Endothelial cell of umbilical vein (primary cell): ENCODE measurements around the gene TSHZ3. TPM values are rescaled to one million over a fixed set of nuclear protein-coding genes. Genes with fewer than 3 reads are reported as not detected.

Experiments
- BruUV-seq: library from RNA; stranded (reverse); fragments of 400-500 nt; replicated peaks from 2 replicates; lab custom pipeline; 2021; lab: Mats Ljungman, UMichigan
- CTCF ChIA-PET: fragments of 300-600, 350-600 bp; sonication (Branson Sonifier 250); formaldehyde crosslinking; loops from one replicate; lab custom pipeline; 2021; ENCODE audit warnings: antibody characterized with exemption, inconsistent platforms; lab: Charles Lee
- POLR2A ChIA-PET: fragments of 300-600, 350-600 bp; sonication (Branson Sonifier 250); formaldehyde crosslinking; loops from one replicate; lab custom pipeline; 2021; ENCODE audit warnings: antibody characterized with exemption, inconsistent platforms; lab: Charles Lee
- DNase-seq: peaks from one replicate; pipeline ENCODE4 v3.0.0-alpha.2; 2011; ENCODE audit warnings: low read depth, low spot score
- FAIRE-seq: peaks from 2 replicates; lab custom pipeline; 2011; peaks lifted over from hg19 to GRCh38; lab: Jason Lieb, UNC
- H2AFZ ChIP-seq: 2 replicates; pipeline ENCODE4 v1.6.0; 2012; ENCODE audit warnings: low read depth, low read length, control low read depth, inconsistent platforms
- H3K27ac ChIP-seq: 2 replicates; pipeline ENCODE4 v1.5.1; 2011; ENCODE audit warnings: low read depth, mild to moderate bottlenecking, control low read depth, low read length, moderate library complexity; ENCODE audit not compliant: insufficient read depth
- H3K27me3 ChIP-seq, 2 experiments: 2 replicates each; pipeline versions ENCODE4 v1.6.0 to v1.6.1; 2011; ENCODE audit warnings: low read length in 2 of 2, mixed read lengths in 1 of 2; ENCODE audit not compliant: control insufficient read depth in 2 of 2, insufficient read depth in 2 of 2
- H3K36me3 ChIP-seq, 2 experiments: 2 replicates in 1 of 2; 3 replicates in 1 of 2; pipeline ENCODE4 v1.5.1; 2011; ENCODE audit warnings: low read length in 2 of 2, mild to moderate bottlenecking in 1 of 2, moderate library complexity in 1 of 2; ENCODE audit not compliant: control insufficient read depth in 2 of 2, insufficient read depth in 2 of 2; ENCODE audit errors: extremely low read depth in 1 of 2
- H3K4me1 ChIP-seq: 3 replicates; pipeline ENCODE4 v1.5.1; 2011; ENCODE audit warnings: mild to moderate bottlenecking, low read length; ENCODE audit not compliant: control insufficient read depth, insufficient read depth; ENCODE audit errors: extremely low read depth
- H3K4me2 ChIP-seq: 2 replicates; pipeline ENCODE4 v1.6.1; 2011; ENCODE audit warnings: low read length, control low read depth, mixed read lengths; ENCODE audit not compliant: insufficient read depth
- H3K4me3 ChIP-seq, 3 experiments: fragments of 200-600 bp in 1 of 3; sonication (generic), shearing (Covaris generic) in 1 of 3; replicated peaks in 1 of 3; 2 replicates each; pipeline ENCODE4 v1.5.1; 2011 to 2016; ENCODE audit warnings: control low read depth in 3 of 3, low read length in 3 of 3, mild to moderate bottlenecking in 2 of 3, inconsistent platforms in 1 of 3, low read depth in 1 of 3, moderate library complexity in 1 of 3; ENCODE audit not compliant: insufficient read depth in 1 of 3
- H3K79me2 ChIP-seq: 2 replicates; pipeline ENCODE4 v1.6.0; 2012; ENCODE audit warnings: low read length, inconsistent platforms; ENCODE audit not compliant: control insufficient read depth, insufficient read depth
- H3K9ac ChIP-seq: replicated peaks from 2 replicates; pipeline ENCODE3; 2011; ENCODE audit warnings: low read length, control low read depth; ENCODE audit not compliant: insufficient read depth; ENCODE audit errors: extremely low read depth
- H3K9me1 ChIP-seq: replicated peaks from 3 replicates; pipeline ENCODE4 v1.6.0; 2011; ENCODE audit warnings: mild to moderate bottlenecking, low read length; ENCODE audit not compliant: control insufficient read depth, insufficient read depth; ENCODE audit errors: extremely low read depth
- H3K9me3 ChIP-seq: replicated peaks from 2 replicates; pipeline ENCODE4 v1.5.1; 2012; ENCODE audit warnings: low read length, inconsistent platforms; ENCODE audit not compliant: control insufficient read depth, insufficient read depth
- H4K20me1 ChIP-seq: replicated peaks from 2 replicates; pipeline ENCODE3; 2011; ENCODE audit warnings: mild to moderate bottlenecking, low read length; ENCODE audit not compliant: control insufficient read depth, insufficient read depth; ENCODE audit errors: extremely low read depth
- CTCF ChIP-seq, 2 donors: IDR thresholded peaks; 1 replicate in 1 of 2; 2 replicates in 1 of 2; pipeline ENCODE4 v1.5.1; 2011; ENCODE audit warnings: low read length in 2 of 2, mild to moderate bottlenecking in 2 of 2, moderate library complexity in 2 of 2, control low read depth in 1 of 2, inconsistent platforms in 1 of 2, low read depth in 1 of 2; ENCODE audit not compliant: insufficient read depth in 1 of 2; ENCODE audit errors: extremely low read depth in 1 of 2
- EZH2 ChIP-seq: IDR thresholded peaks from 2 replicates; pipeline ENCODE4 v1.6.1; 2012; ENCODE audit warnings: borderline replicate concordance, low read depth, mild to moderate bottlenecking, moderate library complexity, low read length, inconsistent platforms; ENCODE audit not compliant: severe bottlenecking
- FOS ChIP-seq: IDR thresholded peaks from 2 replicates; pipeline ENCODE4 v1.6.1; 2011; ENCODE audit warnings: mild to moderate bottlenecking, low read length, moderate library complexity, borderline replicate concordance; ENCODE audit not compliant: insufficient read depth
- GATA2 ChIP-seq: IDR thresholded peaks from 2 replicates; pipeline ENCODE4 v1.7.0; 2011; ENCODE audit warnings: low read depth, mild to moderate bottlenecking, moderate library complexity, mixed read lengths, low read length; ENCODE audit not compliant: insufficient read length, insufficient read depth
- JUN ChIP-seq: IDR thresholded peaks from 2 replicates; pipeline ENCODE4 v1.6.1; 2011; ENCODE audit warnings: borderline replicate concordance, low read depth; ENCODE audit not compliant: insufficient read length, insufficient read depth
- MAX ChIP-seq: IDR thresholded peaks from 2 replicates; pipeline ENCODE4 v1.6.1; 2011; ENCODE audit not compliant: insufficient read depth, insufficient read length
- MYC ChIP-seq: IDR thresholded peaks from one replicate; pipeline ENCODE4 v1.6.1; 2011; ENCODE audit warnings: mild to moderate bottlenecking, low read depth, low read length
- POLR2A ChIP-seq: IDR thresholded peaks from 2 replicates; pipeline ENCODE4 v1.6.1; 2012; ENCODE audit warnings: low read depth, mild to moderate bottlenecking, control low read depth, low read length
- POLR2AphosphoS5 ChIP-seq: IDR thresholded peaks from 2 replicates; pipeline ENCODE4 v1.6.1; 2012; ENCODE audit warnings: low read depth, mild to moderate bottlenecking, control low read depth, low read length, moderate library complexity; ENCODE audit not compliant: insufficient read depth
- dilution Hi-C: fragments of 300-500 bp; cut with MboI; formaldehyde crosslinking; loops from one replicate; pipeline ENCODE4 v1.15.0; 2019; ENCODE audit warnings: low sequenced_read_pairs; ENCODE audit not compliant: extremely low pct_ligation_motif_present
- intact Hi-C: fragments of 100-400 bp; cut with micrococcal nuclease; formaldehyde crosslinking; loops from one replicate; pipeline ENCODE4 v1.10.0; 2022
- polyA plus RNA-seq, 4 experiments: library from polyadenylated mRNA; depleted of rRNA in 3 of 4; stranded (reverse) in 3 of 4; unstranded in 1 of 4; fragments of >200 nt; gene quantifications; 2 replicates each; pipeline versions ENCODE4 v1.2.1 to v1.2.3, GENCODE V29; 2011 to 2012; ENCODE audit warnings: missing spikeins in 1 of 4
- total RNA-seq: library from RNA; stranded (reverse); gene quantifications from 2 replicates; pipeline ENCODE4 v1.2.3, GENCODE V29; 2021

Gene TSHZ3
- total and polyA plus RNA-seq, 2 donors (not counting 3 experiments of a cell fraction or from before 2014, with no cell fraction given): 1.2 to 6.2 TPM

GRCh38 chr19:31378404-31378803 lies 29.2 kb upstream of the TSHZ3 start:
- no TSS peak for BruUV-seq
- ChIA-PET POLR2A (no interaction called here), CTCF (no interaction called here)
- TF ChIP-seq MAX: no peak
- no peak for TF ChIP-seq JUN
- no peak for TF ChIP-seq FOS
- no peak for TF ChIP-seq POLR2AphosphoS5
- TF ChIP-seq POLR2A: no peak
- no peak for TF ChIP-seq GATA2
- TF ChIP-seq CTCF (IDR thresholded peaks at IDR 0.05; ENCODE audit: extremely low read depth in 1 of 2, insufficient read depth in 1 of 2, low read depth in 1 of 2, low read length in 2 of 2): no peak
- TF ChIP-seq MYC: no peak
- no peak for TF ChIP-seq EZH2
- Histone ChIP-seq H2AFZ (no peak overlapping the region), H3K9me1 (no peaks in the 10 kb centered on the region), H3K27ac (no peak overlapping the region), H3K9ac (no peak overlapping the region), H4K20me1 (no peaks in the 10 kb centered on the region), H3K27me3 (no peaks in the 10 kb centered on the region), H3K9me3 (no peaks in the 10 kb centered on the region), H3K4me2 (no peak overlapping the region), H3K79me2 (no peaks in the 10 kb centered on the region), H3K36me3 (no peaks in the 10 kb centered on the region), H3K4me1 (no peaks in the 10 kb centered on the region), H3K4me3 (no peak overlapping the region)
- dilution Hi-C loops: no loop called here
- intact Hi-C loops: no loop called here
- DNase-seq (no peak), FAIRE-seq (no peak)
